Adrenal gland (tissue), 5 donors: Measurements from ENCODE around the gene EFNA4.

Experiments
- CTCF ChIP-seq, 6 experiments: fragments of 450-650 bp in 4 of 6; fragments of 200-600 bp in 2 of 6; sonication (generic) in 1 of 6; IDR thresholded peaks; 1 replicate in 5 of 6; 2 replicates in 1 of 6; pipeline versions ENCODE4 v1.5.1 to v1.8.0; 2016 to 2021; ENCODE audit warnings: antibody characterized with exemption in 6 of 6, mild to moderate bottlenecking in 2 of 6, moderate library complexity in 1 of 6
- POLR2A ChIP-seq, 2 donors: fragments of 450-650 bp; IDR thresholded peaks; one replicate each; pipeline ENCODE4 v1.6.1; 2017; ENCODE audit warnings: antibody characterized with exemption in 2 of 2, mild to moderate bottlenecking in 2 of 2, moderate library complexity in 1 of 2
- donor health status: DM: no; HTN: no; CAD: no.

DNA sequence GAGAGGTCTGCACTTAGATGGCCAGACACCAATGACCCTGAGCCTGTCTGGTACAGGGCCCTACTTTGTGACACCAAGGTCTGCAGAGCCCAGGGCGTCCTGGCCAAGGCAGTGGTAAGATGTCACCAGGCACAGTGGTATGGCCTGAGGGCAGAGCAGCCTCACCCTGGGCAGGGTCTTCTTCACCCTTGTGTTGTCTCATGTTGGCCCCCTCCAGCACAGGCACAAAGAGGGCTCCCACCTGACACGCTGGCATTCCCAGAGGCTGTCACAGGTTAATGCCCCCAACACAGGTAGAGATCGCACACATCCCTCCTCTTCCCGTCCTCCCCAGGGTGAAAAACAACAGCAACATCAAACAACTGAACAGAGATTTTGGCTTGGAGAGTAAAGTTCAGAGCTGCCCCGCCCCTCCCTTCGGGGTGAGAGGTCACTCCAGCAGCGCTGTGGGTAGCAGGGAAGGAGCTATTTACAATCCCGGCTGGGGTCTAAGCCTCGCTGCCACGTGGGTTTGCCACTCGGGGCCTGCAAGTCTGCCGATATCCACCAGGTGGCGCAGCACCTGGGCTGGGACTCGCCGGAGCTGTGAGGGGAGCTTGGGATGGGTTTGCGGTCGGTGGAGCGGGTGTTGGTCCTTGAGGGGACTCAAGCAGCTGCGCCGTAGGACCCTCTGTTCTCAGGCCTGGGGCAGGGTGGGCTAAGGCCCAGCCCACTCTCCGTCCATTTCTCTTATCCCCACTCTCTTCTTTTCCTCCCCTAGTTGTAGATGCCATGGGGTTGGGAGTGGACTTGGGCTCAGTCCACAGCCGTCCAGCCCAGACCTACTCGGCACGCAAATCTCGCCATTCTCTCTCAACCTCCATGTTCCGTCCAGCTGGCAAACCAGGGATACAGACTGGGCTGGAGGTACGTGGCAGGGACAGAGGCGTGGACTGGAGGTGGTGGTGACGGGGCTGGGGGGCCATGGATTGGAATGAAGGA, 27.8 kb downstream of the EFNA4 start:
- TF ChIP-seq CTCF (IDR thresholded peaks at IDR 0.05) (peak; percentile 92 to 100 (median 97)), POLR2A (IDR thresholded peaks at IDR 0.05) (no peak)
